GM23338 (cell line): ENCODE measurements around the gene MTRFR. TPM values are rescaled to one million over a fixed set of nuclear protein-coding genes. Genes with fewer than 3 reads are reported as not detected.

ENCODE experiments used
- ATAC-seq: fragments of 200-7000 bp; cut with Tn5 transposase; 3 replicates; pipeline ENCODE4 v1.9.1; 2020
- DNase-seq: peaks from one replicate; pipeline ENCODE4 v3.0.0-alpha.2; 2015; ENCODE audit warnings: low spot score
- H2AFZ ChIP-seq: fragments of 200-600 bp; sonication (generic); 2 replicates; pipeline ENCODE4 v1.8.0; 2016; ENCODE audit warnings: antibody characterized with exemption, mild to moderate bottlenecking, moderate library complexity
- H3F3A ChIP-seq: fragments of 200-600 bp; sonication (generic); replicated peaks from 2 replicates; pipeline ENCODE4 v1.8.0; 2017; ENCODE audit warnings: antibody characterized with exemption, mixed run types, low read depth
- H3K27ac ChIP-seq: fragments of 200-600 bp; sonication (generic); 2 replicates; pipeline ENCODE4 v1.6.1; 2016; ENCODE audit warnings: low read depth
- H3K27me3 ChIP-seq: fragments of 200-600 bp; sonication (generic); 2 replicates; pipeline ENCODE4 v1.8.0; 2016; ENCODE audit warnings: mild to moderate bottlenecking, mixed run types, moderate library complexity; ENCODE audit not compliant: insufficient read depth
- H3K36me3 ChIP-seq: fragments of 200-600 bp; sonication (generic); 2 replicates; pipeline ENCODE4 v1.8.0; 2016; ENCODE audit warnings: mild to moderate bottlenecking; ENCODE audit not compliant: insufficient read depth
- H3K4me1 ChIP-seq: fragments of 200-600 bp; sonication (generic); 2 replicates; pipeline ENCODE4 v1.8.0; 2016; ENCODE audit warnings: mild to moderate bottlenecking, moderate library complexity; ENCODE audit not compliant: insufficient read depth
- H3K4me2 ChIP-seq: fragments of 200-600 bp; sonication (generic); 2 replicates; pipeline ENCODE4 v1.7.1; 2017; ENCODE audit warnings: mixed run types
- H3K4me3 ChIP-seq: fragments of 200-600 bp; sonication (generic); 2 replicates; pipeline ENCODE4 v1.6.1; 2016; ENCODE audit warnings: mixed run types
- H3K79me2 ChIP-seq: fragments of 200-600 bp; sonication (generic); replicated peaks from 2 replicates; pipeline ENCODE4 v1.8.0; 2017; ENCODE audit warnings: mild to moderate bottlenecking; ENCODE audit not compliant: insufficient read depth
- H3K9me2 ChIP-seq: fragments of 200-600 bp; sonication (generic); 2 replicates; pipeline ENCODE4 v1.8.0; 2017; ENCODE audit not compliant: insufficient read depth
- H4K20me1 ChIP-seq: fragments of 200-600 bp; sonication (generic); replicated peaks from 2 replicates; pipeline ENCODE4 v1.8.0; 2017; ENCODE audit warnings: mild to moderate bottlenecking; ENCODE audit not compliant: insufficient read depth
- H3K27ac Mint-ChIP-seq: 2 replicates; pipeline ENCODE4 v1.8.0; 2020; ENCODE audit warnings: inconsistent platforms, mild to moderate bottlenecking, moderate library complexity, mixed read lengths
- H3K27me3 Mint-ChIP-seq: 3 replicates; pipeline ENCODE4 v1.8.0; 2022; ENCODE audit warnings: low read depth, mild to moderate bottlenecking, moderate library complexity, mixed read lengths, inconsistent platforms; ENCODE audit not compliant: insufficient read depth, poor library complexity
- H3K36me3 Mint-ChIP-seq: 3 replicates; pipeline ENCODE4 v1.8.0; 2021; ENCODE audit warnings: low read depth, mild to moderate bottlenecking, inconsistent platforms, moderate library complexity, mixed read lengths
- H3K4me1 Mint-ChIP-seq: 3 replicates; pipeline ENCODE4 v1.8.0; 2020; ENCODE audit warnings: mild to moderate bottlenecking, inconsistent platforms, mixed read lengths
- H3K4me3 Mint-ChIP-seq: 3 replicates; pipeline ENCODE4 v1.8.0; 2021; ENCODE audit warnings: moderate library complexity, mild to moderate bottlenecking, inconsistent platforms, mixed read lengths
- H3K9me3 Mint-ChIP-seq: 3 replicates; pipeline ENCODE4 v1.8.0; 2020; ENCODE audit warnings: moderate library complexity, mild to moderate bottlenecking, inconsistent platforms, mixed read lengths
- EZH2 ChIP-seq: fragments of 200-600 bp; sonication (generic); IDR thresholded peaks from one replicate; pipeline ENCODE4 v1.8.0; 2017; ENCODE audit warnings: antibody characterized with exemption, mild to moderate bottlenecking, low read depth; ENCODE audit not compliant: unreplicated experiment
- JUNB ChIP-seq: IDR thresholded peaks from one replicate; pipeline ENCODE4 v1.6.1; 2016; ENCODE audit warnings: antibody characterized with exemption; ENCODE audit not compliant: unreplicated experiment
- NANOG ChIP-seq: IDR thresholded peaks from 2 replicates; pipeline ENCODE4 v1.6.1; 2016; ENCODE audit warnings: antibody characterized with exemption, borderline replicate concordance
- REST ChIP-seq: IDR thresholded peaks from one replicate; pipeline ENCODE4 v1.6.1; 2018; ENCODE audit warnings: antibody characterized with exemption; ENCODE audit not compliant: unreplicated experiment
- ZNF462 ChIP-seq: fragments of 250-450 bp; sonication (Bioruptor Pico); IDR thresholded peaks from 2 replicates; pipeline ENCODE4 v1.5.0; 2020; ENCODE audit warnings: mild to moderate bottlenecking, moderate library complexity
- polyA plus RNA-seq: library from polyadenylated mRNA; unstranded; fragments of >200 nt; fragmentation: Nextera tagmentation; extraction: Ambion mirVana; gene quantifications from 2 replicates; pipeline ENCODE4 v1.2.1, GENCODE V29; 2016
- total RNA-seq: library from RNA; depleted of rRNA; stranded (reverse); fragments of >200 nt; shearing (Covaris generic); gene quantifications from 2 replicates; pipeline ENCODE4 v1.2.3, GENCODE V29; 2014

The MTRFR gene
- total and polyA plus RNA-seq, 2 experiments from 2014 or later = 14.8 to 38.4 TPM

DNA sequence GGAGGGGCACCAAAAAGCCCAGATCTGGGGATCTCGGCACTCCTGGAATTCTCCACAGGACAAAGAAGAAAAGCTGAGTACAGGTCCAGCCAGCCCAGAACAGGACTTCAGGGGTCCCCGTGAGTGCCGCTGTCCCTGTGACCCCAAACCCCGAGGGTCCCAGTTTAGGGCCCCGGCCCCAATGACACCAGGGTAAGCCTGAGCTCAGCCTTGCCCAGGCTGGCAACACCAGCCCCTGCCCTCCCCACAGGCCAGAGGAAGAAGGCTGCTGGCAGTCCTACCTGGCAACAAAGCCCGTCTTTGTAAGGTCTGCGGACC, 36.6 kb downstream of the MTRFR start (continued):
- TF ChIP-seq ZNF462 (CRISPR knock-in tag) (no peak), REST (no peak), EZH2 (no peak)

DNA sequence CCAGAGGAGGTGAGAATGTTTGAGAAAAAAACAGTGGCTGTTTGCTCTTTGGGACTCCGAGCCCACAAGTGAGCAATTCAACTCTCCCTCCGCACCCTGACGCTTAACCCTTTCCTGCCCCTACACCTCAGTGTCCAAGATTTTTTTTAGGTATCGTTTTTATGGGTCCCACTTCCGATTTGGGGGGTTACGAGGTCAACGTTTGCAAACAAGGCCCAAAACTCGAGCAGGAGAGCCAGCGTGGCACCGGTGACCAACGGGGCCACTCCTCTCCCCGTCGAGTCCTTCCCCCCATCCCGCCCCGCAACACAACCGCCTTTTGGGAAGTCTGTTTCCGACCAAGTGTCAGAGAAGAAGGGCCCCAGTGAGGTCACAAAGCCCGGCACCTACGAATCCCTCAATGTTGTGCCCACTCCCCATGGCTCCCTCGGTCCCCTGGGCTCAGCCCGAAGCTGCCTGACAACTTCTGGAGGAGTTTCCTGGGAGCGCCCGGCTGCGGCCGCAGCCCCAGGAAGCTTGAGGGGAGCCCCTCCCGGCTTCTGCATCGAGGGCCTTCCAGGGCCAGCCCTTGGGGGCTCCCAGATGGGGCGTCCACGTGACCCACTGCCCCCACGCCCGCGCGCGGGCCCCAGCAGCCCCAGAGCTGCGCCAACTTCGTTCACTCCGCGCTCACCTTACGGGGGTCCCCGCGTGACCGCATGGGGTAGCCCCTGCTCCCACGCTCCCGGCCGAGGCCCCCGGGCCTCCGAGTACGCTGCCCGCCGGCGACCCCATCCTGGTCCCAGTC, 37.2 kb downstream of the MTRFR start:
- H3K4me1 Mint-ChIP-seq = peaks cover 37% of the 10 kb centered on the region
- TF ChIP-seq NANOG (no peak), JUNB (no peak), REST (no peak)

More for the DNA sequence above, 37.2 kb downstream of the MTRFR start:
- Mint-ChIP-seq H3K27me3 (peaks cover 19% of the 10 kb centered on the region), H3K36me3 (peaks cover 22% of the 10 kb centered on the region), H3K27ac (peak overlapping the region; percentile 96), H3K4me3 (peak overlapping the region; percentile 98), H3K9me3 (peaks cover 4% of the 10 kb centered on the region; the same call in 1 of the 3 replicates)
- peak; percentile 46 for DNase-seq
- H3K36me3 ChIP-seq = no peaks in the 10 kb centered on the region
- peak overlapping the region; percentile 98 for H3K4me2 ChIP-seq
- peak overlapping the region; percentile 78 for H3K4me3 ChIP-seq
- H3K4me1 ChIP-seq = peaks cover 18% of the 10 kb centered on the region
- H3K79me2 ChIP-seq = peaks cover 51% of the 10 kb centered on the region
- no peaks in the 10 kb centered on the region for H3K9me2 ChIP-seq
- peaks cover 11% of the 10 kb centered on the region for H4K20me1 ChIP-seq
- peak overlapping the region; percentile 91 for H3K27ac ChIP-seq
- H3F3A ChIP-seq = 0 out of 2 replicates have a peak, but pooled peaks cover 10% of the 10 kb centered on the region
- no peaks in the 10 kb centered on the region for H3K27me3 ChIP-seq
- peak overlapping the region; percentile 32; the same call in 1 of the 2 replicates for H2AFZ ChIP-seq
- ATAC-seq = no peak; the same call in 2 of the 3 replicates
